HG03196 (cell line): ENCODE data around the gene RSPH1.

Experiments used
- ATAC-seq: cut with Tn5 transposase; IDR thresholded peaks from one replicate; pipeline ENCODE4 v1.9.1; 2021; ENCODE audit not compliant: unreplicated experiment

The RSPH1 gene

DNA sequence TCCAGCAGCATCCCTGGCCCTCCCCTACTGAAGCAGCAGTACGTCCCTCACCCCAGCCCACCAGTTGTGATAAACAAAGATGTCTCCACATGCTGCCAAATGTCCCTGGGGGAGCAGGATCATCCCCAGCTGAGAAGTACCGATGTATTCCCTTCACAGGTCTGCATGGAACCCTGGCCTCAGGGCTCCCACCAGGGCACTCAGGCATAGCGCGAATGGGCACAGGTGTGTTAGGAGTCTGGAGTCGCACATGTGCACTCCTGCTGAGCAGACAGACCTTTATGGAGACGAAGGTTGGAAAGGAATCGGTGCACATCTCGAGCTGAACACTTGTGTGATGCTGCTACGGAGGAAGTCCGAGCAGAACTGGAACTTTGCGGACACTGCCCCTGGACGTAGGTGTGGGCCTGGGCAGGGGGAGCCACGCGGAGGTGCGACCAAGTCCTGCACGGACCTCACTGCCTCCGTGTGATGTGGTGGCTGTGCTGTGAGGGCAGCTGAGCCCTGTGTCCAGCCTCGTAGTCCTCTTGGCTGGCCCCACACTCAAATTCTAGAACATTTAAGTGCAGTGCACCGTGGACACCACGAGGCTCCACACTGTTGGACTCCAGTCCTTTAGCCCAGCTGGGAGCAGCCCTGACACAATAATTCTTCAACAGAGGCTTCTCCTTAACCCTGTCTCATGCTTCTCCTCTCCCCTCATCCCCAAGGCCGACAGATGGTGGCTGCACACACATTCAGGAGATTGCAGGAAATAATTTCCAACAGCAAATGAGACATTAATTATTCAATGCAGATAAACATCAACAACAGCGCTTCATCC lies 43.4 kb downstream of the RSPH1 start:
- ATAC-seq: no peak

DNA sequence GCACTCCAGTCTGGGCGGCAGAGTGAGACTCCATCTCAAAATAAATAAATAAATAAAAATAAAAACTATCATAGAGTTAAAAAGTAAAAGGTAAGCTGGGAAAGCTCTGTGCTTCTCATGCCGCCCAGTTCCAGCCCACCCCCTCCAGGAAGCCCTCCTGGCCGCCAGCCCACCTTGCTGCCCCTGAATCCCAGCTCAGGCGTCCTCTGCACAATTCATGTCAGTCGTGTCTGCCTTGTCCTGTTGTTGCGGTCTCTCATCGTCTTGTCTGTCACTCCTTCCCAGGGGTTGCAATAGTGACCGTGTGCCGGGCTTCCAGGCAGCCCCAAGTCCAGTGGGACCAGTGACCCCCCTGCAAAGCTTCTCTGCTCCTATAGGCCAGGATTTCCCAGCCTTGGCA lies 44.1 kb downstream of the RSPH1 start:
- no peak for ATAC-seq

DNA sequence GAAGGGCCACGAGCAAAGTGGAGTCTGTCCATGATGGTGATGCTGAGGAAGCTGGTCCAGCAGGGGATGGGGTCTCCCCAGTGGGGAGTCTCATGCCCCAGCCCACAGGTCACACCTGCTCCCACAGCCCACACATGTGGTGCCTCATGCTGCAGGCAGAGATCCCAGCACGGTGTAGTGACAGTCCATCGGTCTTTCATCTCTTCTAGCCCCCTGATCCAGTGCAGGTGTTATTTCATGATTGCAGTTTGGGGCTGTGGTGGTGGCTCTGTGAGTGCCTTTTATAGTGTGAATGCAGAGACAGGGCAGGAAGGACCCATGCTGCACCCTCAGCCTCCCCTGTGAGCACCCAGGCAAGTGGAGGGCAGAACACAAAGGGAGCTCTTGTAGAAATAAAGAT lies 47.3 kb downstream of the RSPH1 start:
- no peak for ATAC-seq

DNA sequence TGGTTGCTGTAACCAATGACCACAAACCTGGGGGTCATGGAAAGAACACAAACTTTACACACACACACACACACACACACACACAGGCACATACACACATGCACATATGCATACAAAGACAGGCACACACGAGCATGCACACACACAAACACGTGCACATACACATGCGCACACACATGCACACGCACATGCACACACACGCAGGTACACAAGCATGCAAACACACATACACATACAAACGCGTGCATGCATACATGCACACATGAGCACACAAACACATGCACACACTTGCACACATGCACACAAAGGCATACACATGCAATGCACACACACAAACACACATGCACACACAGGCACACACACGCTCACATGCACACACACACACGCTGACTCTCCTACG lies 48.3 kb downstream of the RSPH1 start:
- ATAC-seq: no peak

DNA sequence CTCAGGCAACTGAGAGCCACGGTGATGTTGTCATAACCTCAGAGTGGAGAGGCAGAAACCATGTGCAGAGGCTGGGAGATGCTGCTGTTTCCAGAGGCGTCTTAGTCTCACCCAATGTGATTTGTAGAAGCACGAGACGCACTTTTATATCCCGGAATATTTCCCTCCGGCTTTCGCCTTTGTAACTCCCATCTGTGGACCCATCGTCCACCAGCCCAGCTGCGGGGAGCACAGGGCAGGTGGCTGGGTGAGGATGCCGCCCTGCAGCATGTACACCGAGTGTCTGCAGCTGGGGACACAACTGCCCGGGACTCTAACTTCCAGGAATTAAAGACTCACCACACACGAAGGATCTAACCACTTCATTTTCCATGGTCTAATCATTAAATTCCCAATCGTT lies 48.8 kb downstream of the RSPH1 start:
- no peak for ATAC-seq

DNA sequence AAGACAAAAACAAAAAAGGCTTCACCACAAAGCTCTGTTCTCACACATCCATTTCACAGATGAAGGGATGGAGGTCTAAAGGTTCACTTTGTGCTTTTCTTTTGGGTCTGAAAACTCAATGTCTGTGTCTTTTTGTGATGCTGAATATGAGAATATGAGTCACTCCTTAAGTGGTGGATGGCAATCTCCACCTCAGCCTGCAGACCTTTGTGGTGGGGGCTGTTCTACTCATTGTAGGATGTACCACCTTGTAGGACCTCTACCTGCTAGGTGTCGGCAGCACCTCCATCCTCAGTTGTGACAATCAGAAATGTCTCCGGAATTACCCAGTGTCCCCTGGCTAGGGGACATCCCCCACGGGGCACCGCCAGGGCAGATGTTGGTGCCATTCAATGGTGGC lies 49.5 kb downstream of the RSPH1 start:
- no peak for ATAC-seq

DNA sequence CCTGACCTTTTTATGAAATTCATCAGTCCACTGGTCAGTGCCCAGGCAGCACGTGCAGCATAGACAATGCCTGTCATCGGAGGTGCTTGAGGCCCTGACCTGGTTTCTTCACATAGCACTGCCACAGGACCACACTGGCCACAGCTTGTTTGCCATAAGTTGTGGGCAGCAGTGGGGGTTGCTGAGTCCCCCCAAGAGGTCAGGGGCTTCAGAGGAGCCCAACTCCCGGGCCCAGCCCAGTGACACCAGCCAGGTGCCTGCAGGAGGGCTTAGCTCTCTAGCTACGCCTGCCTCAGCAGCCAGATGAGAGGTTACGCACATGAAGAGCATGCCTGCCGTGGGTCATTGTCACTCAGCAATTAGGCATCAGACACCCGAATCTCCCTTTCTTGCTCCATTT lies 50.7 kb downstream of the RSPH1 start:
- ATAC-seq: no peak

DNA sequence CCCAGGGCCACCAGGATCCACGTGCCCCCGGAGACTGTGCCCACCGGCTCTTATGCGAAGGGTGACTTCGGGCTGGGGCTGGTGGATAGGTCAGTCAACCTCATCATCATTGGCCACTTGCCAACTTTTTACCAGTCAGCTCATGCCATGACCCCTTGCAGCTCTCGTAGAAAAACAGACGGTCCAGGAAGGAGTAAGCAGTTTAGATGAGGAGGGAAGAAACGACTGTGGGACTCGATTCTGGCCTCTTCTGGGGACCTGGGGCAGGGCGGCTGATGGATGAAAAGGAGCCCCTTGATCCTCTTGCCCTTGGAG lies 51.3 kb downstream of the RSPH1 start:
- no peak for ATAC-seq

DNA sequence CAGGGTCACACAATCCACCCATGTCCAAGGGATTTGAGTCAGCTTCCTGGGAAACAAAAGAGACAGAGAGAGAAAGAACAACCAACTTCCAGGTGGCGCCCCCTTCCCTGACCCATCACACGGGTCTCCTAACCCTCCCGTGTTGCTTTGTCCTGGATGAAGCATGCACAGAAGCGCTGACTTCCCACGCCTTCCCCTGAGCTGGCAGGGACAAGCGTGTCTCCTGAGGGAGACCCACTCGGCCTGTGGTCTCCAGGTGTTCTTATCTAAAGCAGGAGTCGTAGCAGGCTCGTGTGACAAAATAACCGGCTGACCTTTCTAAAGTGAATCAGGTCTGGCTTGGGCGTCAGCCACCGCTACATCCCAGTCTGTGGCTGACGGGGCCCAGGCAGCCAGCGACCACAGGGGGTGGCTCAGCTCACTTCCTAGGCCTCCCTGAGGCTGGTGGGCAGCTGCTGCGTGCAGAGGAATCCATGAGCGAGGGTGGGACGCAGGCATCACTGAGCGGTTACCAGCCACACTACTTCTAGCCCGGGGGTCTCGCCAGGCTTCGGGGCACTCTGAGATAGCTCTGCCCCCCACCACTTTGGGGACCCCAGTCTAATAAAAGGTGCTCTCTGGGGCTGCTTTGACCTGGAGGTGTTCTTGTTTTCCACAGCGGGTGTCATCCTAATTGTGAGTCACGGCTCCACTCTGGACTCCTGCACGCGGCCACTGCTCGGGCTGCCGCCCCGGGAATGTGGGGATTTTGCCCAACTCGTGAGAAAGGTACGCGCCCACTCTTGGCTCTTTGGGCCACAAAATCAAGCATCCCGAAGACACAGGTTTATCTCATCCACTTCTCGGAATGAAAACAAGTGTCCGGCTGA lies 51.9 kb downstream of the RSPH1 start:
- ATAC-seq: no peak

DNA sequence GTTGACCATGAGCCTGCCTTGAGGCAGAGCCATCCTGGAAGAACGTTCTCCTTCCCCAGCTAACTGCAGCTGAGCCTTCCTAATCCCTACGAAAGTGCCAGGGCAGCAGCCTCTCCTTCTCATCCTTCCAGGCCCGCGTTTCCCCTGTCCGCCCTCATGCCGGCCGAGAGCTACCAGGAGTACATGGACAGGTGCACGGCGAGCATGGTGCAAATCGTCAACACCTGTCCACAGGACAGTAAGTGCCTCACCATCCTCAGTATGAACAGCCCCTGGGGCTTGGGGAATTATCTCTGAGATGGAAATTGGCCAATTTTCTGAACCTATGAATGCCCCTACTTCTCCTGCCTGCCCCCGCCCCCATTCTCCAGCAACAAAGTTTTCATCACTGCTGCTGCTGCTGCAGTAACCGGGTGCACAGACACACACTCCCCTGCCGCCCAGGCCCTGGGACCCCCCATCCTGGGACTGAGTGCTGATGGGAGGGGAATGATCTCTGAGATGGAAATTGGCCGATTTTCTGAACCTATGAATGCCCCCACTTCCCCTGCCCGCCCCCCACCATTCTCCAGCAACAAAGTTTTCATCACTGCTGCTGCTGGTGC lies 52.7 kb downstream of the RSPH1 start:
- ATAC-seq: no peak

DNA sequence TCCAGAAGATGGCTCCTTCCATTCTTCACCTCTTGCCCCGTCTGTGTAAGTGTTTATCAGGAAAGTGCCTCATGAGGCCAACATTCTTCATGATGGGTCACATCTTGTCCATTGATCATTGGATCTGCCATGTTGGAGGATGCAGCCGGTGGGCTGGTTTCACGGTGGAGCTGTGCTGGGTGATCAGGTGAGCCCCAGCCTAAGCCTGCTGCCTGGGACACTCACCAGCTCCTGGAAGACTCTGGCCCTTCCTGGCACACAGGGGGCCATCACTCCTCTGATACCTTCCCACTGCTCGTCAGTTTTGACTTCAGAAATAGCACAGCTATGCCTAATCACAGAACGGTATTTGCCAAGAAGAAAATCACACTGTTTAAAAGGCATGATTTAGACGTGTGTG lies 54.1 kb downstream of the RSPH1 start:
- no peak for ATAC-seq

DNA sequence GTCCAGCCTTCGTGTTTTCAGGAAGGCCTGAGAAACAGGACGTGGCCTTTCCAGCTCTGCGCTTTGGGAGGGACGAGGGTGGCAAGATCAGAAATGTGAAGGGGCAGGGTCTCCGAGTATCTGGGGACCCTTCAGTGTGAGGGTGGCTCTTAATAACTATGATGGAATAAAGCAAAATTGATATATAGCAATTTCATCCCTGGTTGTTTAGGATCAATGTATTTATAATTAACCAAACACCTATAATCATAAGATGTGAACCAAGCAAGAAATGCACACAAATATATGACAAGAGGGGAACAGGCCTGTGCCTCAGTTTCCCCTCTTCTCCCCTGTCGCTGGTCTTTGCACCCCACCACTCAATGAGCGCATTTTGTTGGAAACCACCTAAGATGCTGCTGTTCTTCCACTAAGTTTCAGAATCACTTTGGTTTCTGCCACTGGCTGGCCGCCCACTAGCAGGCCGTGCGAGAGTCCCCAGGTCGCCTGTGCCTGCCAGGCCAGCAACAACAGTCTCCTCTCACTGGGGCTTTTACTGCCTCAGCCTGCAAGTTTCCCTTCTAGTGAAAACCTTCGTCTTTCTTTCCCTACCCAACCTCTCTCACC lies 55.7 kb downstream of the RSPH1 start:
- no peak for ATAC-seq

DNA sequence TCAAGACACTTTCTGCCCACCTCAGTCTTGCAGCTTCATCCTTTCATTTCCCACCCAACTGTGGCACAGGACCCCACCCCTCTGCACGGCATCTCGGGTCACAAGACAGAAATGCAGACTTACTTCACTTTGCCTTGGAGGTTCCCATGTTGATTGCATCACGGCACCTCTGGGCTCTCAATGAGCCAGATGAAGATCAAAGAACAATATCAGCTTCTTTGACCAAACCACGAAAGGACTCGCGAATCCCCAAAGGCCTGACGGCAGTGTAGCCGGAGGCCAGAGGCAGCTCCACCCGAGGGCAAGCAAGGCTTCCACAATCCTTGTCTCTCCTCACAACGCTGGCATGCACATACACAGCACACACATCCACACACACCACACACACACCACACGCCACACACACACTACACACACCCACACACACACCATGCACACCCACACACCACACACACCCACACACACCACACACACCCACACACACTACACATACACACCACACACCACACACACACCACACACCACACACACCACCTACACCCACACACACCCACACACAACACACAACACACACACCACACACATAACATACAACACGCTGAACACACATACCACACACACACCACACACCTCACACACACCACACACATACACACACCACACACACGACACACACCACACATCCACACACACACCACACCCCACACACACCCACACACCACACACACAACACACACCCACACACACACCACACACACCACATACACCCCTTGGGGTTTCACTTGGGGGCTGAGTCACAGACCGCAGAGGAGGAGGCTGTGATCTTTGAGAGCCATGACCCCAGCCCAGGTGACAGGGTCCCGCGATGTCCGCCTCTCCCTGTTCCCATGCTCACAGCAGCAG lies 56.5 kb downstream of the RSPH1 start:
- ATAC-seq: no peak

DNA sequence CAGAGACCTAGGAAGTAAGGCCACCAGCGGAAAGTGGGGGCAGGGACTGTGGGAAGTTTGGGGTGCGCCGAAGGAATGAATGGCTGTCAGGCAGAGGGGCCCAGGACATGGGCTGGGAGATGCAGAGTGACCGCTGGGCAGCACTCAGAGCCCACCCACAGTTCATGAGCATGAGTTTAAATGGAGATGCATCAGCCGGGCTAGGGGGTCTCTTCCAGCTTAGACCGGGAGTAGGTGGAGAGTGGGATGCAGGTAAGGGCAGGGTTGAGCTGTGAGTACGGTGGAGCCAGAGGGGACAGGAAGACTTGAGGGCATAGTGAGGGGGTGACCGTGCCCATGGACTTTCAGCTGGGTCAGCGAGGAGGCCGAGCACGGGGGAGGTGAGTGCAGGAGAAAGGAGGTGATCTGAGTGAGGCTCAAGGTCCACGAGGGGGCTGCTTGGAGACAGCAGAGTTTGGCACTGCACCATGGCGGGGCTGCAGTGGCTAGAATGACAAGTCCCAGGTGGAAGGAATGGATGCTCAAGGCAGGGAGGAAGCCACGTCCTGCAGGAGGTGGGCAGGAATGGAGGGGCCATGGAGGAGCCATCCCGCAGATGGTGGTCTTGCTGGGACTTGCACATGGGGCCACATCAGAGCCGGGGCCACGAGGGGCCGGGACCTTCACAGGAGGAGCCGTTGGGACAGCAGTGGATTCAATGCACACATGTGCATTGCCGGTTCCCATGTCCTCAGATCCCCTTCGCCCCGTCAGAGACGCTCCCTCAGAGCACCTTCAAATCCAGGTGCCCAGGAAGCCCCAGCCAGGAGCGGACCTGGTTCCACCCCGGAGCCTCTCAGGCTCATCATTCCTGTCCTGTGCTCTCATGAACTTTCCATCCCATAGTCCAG lies 57.5 kb downstream of the RSPH1 start:
- no peak for ATAC-seq

DNA sequence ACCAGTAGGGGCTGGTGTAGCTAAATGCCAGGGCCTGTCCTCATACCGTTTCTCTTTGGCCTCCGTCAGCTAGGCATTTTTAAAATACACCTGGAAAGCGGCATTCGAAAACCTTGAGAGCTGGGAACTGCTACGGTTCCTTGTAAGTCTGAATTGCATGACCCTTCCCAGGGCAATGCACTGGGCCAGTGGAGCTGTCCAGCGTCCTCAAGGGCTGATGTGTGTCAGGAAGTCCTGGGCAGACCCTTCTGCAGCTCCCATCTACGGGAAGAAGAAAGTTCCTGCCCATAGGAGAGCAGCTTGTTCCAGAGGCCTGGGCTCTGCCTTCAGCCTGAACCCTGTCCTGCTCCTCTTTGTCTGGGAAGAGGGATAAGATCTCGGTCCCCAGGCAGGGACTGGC lies 58.2 kb downstream of the RSPH1 start:
- ATAC-seq: no peak

DNA sequence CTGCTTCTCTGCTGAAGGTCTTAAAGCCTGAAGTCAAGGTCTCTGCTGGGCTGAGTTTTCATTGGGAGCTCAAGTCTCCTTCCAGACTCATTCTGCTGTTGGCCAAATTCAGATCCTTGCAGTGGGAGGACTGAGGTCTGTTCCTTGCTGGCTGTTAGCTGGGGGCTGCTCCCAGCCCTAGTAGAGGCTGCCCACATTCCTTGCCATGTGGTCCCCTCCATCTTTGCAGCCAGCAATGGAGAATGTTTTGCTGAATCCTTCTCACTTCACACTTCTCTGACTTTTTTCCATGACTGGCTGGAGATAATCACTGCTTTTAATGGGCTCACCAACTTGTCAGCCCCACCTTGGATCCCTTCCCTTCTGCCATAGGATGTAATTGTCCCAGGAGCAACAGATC lies 59.1 kb downstream of the RSPH1 start:
- ATAC-seq: no peak

DNA sequence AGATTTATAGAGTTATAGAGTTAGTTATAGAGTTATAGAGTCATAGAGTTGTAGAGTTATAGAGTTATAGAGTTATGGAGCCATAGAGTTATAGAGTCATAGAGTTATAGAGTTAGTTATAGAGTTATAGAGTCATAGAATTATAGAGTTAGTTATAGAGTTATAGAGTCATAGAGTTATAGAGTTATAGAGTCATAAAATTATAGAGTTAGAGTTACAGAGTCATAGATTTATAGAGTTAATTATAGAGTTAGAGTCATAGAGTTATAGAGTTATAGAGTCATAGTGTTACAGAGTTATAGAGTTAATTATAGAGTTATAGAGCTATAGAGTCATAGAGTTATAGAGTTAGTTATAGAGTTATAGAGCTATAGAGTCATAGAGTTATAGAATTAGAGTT lies 60.2 kb downstream of the RSPH1 start:
- no peak for ATAC-seq

DNA sequence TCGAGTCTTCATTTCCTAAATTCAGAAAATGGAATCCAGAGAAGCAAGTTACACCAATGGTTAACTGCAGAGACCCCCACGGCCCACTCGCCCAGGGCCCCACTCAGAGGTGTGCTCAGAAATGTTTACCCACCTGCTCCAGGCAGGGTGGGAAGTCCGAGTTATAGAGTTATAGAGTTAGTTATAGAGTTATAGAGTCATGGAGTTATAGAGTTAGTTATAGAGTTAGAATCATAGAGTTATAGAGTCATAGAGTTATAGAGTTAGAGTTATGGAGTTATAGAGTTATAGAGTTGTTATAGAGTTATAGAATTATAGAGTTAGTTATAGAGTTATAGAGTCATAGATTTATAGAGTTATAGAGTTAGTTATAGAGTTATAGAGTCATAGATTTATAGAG lies 60.6 kb downstream of the RSPH1 start:
- no peak for ATAC-seq

DNA sequence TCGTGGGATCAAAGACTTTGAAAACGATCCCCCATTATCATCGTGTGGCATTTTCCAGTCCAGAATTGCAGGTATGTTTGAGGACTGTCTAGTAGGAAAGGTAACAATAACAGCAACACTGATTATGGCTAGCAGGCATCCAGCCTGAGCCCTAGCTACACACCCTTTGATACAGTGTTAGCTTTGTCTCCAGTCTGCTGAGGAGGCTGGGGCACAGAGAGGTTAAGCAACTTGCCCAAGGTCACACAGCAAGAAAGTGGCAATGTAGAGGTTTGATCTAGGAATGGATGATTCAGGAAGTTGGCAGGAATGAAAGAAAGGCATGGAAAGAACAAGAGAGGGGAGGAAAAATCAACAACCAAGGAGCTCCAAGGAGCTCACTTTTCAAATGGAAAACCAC lies 61.1 kb downstream of the RSPH1 start:
- ATAC-seq: no peak
